ENCODE data around the gene NT5C2.

DNA sequence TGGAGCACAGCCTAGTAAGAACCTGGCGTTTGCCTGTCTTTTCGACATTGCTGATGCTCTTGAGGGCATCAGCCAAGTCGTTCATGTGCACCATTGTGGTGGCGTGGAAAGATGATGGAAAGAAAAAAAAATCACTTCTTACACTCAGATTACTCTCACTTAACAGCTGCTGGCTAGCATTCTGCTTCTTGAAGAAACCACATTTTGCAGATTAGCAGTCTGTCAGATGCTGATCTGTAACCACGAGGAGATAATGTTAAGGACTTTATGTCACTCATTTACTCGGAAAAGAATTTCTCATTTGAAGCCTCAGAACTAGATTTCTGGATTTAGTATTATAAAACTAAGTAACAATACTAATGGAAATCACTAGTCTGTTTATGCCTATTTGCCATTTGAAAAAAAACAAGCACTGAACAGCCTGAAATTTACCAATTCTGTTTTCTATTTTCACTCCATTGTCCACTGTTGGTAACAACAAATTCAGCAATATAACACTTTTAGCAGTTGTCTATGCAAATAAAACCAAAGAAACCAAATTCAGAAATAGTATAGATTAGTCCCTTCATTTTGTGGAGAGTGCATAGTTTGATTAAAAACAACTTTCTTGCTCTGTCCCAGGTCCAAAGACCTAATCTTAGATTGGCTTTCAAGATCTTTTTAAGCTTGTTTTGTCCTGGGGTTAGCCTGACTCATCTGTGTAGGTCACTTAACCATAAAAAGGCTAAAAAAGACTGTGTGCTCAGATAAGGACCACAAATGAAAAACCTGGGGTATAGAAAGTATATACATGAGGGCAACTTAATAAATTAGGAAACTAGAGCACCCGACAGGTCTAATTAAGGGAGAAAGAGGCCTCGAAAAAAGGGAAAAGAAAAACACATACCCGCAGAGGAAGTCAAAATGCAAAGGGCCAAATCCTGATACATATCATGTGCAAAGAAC is 67.5 kb downstream of the NT5C2 start:
- TF ChIP-seq POLR2A (IDR thresholded peaks at IDR 0.05; ENCODE audit: low read depth, low read length) (no peak), POLR2AphosphoS5 (IDR thresholded peaks at IDR 0.05; ENCODE audit: low read depth, low read length) (no peak), TAF1 (IDR thresholded peaks at IDR 0.05; ENCODE audit: low read depth, low read length) (no peak), PAX5 (IDR thresholded peaks at IDR 0.05; ENCODE audit: insufficient read depth, low read length, severe bottlenecking) (no peak), SPI1 (IDR thresholded peaks at IDR 0.05; ENCODE audit: low read depth, low read length) (peak; percentile 64), POU2F2 (IDR thresholded peaks at IDR 0.05; ENCODE audit: low read depth, low read length) (no peak)
